OCI-LY7 (cell line): ENCODE measurements around the gene LRRC74A. TPM values are rescaled to one million over a fixed set of nuclear protein-coding genes. Genes with fewer than 3 reads are reported as not detected.

Experiments
- BruUV-seq: library from RNA; stranded (reverse); fragments of 400-500 nt; replicated peaks from 2 replicates; lab custom pipeline; 2021; lab: Mats Ljungman, UMichigan
- CTCF ChIA-PET: fragments of 300-600 bp; sonication (Branson Sonifier 250); formaldehyde crosslinking; loops from one replicate; lab custom pipeline; 2022; ENCODE audit warnings: antibody characterized with exemption; ENCODE audit not compliant: unreplicated experiment; lab: Charles Lee
- POLR2A ChIA-PET: fragments of 300-600 bp; sonication (Branson Sonifier 250); formaldehyde crosslinking; loops from one replicate; lab custom pipeline; 2022; ENCODE audit warnings: antibody characterized with exemption; lab: Charles Lee
- DNase-seq: peaks from one replicate; pipeline ENCODE4 v3.0.0-alpha.2; 2015; ENCODE audit warnings: low spot score
- H2AFZ ChIP-seq: fragments of 200-600 bp; sonication (generic), shearing (Covaris generic); 2 replicates; pipeline ENCODE4 v1.6.1; 2014; ENCODE audit warnings: mild to moderate bottlenecking, antibody characterized with exemption, low read length, moderate library complexity
- H3K27ac ChIP-seq: fragments of 200-600 bp; sonication (generic); 2 replicates; pipeline ENCODE4 v1.5.1; 2014; ENCODE audit warnings: mixed run types, low read depth, mild to moderate bottlenecking, moderate library complexity, low read length, inconsistent platforms; ENCODE audit not compliant: poor library complexity, severe bottlenecking
- H3K36me3 ChIP-seq: fragments of 200-600 bp; sonication (generic); 2 replicates; pipeline ENCODE4 v1.6.1; 2014; ENCODE audit warnings: mild to moderate bottlenecking, antibody characterized with exemption, low read length, moderate library complexity, mixed read lengths; ENCODE audit not compliant: insufficient read depth
- H3K4me1 ChIP-seq: fragments of 200-600 bp; sonication (generic); 2 replicates; pipeline ENCODE4 v1.5.1; 2014; ENCODE audit warnings: mild to moderate bottlenecking, low read length; ENCODE audit not compliant: insufficient read depth, poor library complexity, severe bottlenecking
- H3K4me2 ChIP-seq: fragments of 200-600 bp; sonication (generic); 2 replicates; pipeline ENCODE4 v1.6.1; 2014; ENCODE audit warnings: mild to moderate bottlenecking, low read length
- H3K4me3 ChIP-seq: fragments of 200-600 bp; sonication (generic); 2 replicates; pipeline ENCODE4 v1.5.1; 2014; ENCODE audit warnings: mild to moderate bottlenecking, low read depth, low read length; ENCODE audit not compliant: poor library complexity, severe bottlenecking
- H3K79me2 ChIP-seq: fragments of 200-600 bp; sonication (generic); 2 replicates; pipeline ENCODE4 v1.6.1; 2016; ENCODE audit warnings: low read depth, mild to moderate bottlenecking, low read length, moderate library complexity, mixed read lengths; ENCODE audit not compliant: insufficient read depth
- H3K9me2 ChIP-seq: fragments of 200-600 bp; sonication (generic); 2 replicates; pipeline ENCODE4 v1.6.1; 2016; ENCODE audit warnings: mild to moderate bottlenecking, low read length, mixed read lengths; ENCODE audit not compliant: insufficient read depth
- H3K9me3 ChIP-seq: fragments of 200-600 bp; sonication (generic); 2 replicates; pipeline ENCODE4 v1.6.1; 2014; ENCODE audit warnings: mild to moderate bottlenecking, mixed run types, low read length, mixed read lengths
- H4K20me1 ChIP-seq: fragments of 200-600 bp; sonication (generic); 2 replicates; pipeline ENCODE4 v1.6.1; 2014; ENCODE audit warnings: mild to moderate bottlenecking, antibody characterized with exemption, low read length, moderate library complexity, mixed read lengths; ENCODE audit not compliant: insufficient read depth
- EZH2phosphoT487 ChIP-seq: fragments of 200-600 bp; sonication (generic); IDR thresholded peaks from 2 replicates; pipeline ENCODE4 v1.6.1; 2018; ENCODE audit warnings: low read depth, borderline replicate concordance, mild to moderate bottlenecking, mixed run types, antibody characterized with exemption, low read length, moderate library complexity, mixed read lengths
- intact Hi-C: fragments of 100-400 bp; cut with micrococcal nuclease; formaldehyde crosslinking; loops from one replicate; pipeline ENCODE4 v1.10.0; 2022; ENCODE audit not compliant: unreplicated experiment
- total RNA-seq, 2 experiments: library from RNA; depleted of rRNA in 1 of 2; stranded (reverse); fragments of >200 nt in 1 of 2; shearing (Covaris generic) in 1 of 2; gene quantifications; 2 replicates each; pipeline ENCODE4 v1.2.3, GENCODE V29; 2014 to 2022
- TF ChIP-seq, protein P1 (sequence below): fragments of 200-600 bp; sonication (generic); conservative IDR thresholded peaks from 2 replicates; pipeline ENCODE4 v1.5.1; 2014; ENCODE audit warnings: mild to moderate bottlenecking, antibody characterized with exemption, low read length, moderate library complexity, mixed read lengths

The LRRC74A gene
- total RNA-seq, 2 experiments from 2014 or later: not detected

DNA sequence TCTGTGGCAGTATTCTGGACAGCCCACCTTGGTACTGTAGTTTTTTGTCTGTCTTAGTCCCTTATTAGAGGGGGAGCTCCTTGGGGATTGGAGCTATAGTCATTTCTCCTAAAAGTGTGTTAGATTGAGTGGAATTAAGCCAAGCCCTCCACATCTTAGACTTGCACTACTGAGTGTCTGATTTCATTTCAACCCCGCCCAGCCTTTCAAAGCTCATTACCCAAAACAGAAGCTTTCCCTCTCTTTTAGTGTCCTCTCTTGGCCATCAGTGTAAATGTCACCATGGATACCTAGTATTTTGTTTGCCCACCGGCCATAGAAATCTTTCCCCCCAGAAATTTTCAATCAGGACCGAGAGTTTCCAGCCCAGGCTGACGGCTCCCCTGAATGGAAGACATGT lies 74.5 kb downstream of the LRRC74A start:
- ChIA-PET POLR2A (no interaction called here), CTCF (no interaction called here)
- Histone ChIP-seq H3K9me3 (no peaks in the 10 kb centered on the region), H3K36me3 (no peaks in the 10 kb centered on the region), H3K4me2 (no peak overlapping the region), H2AFZ (no peak overlapping the region), H3K9me2 (no peaks in the 10 kb centered on the region), H3K27ac (no peak overlapping the region), H3K4me3 (no peak overlapping the region), H3K4me1 (peaks cover 18% of the 10 kb centered on the region), H3K79me2 (no peaks in the 10 kb centered on the region), H4K20me1 (no peaks in the 10 kb centered on the region)
- BruUV-seq: no TSS peak
- intact Hi-C loops: no loop called here
- TF ChIP-seq, protein P1, sequence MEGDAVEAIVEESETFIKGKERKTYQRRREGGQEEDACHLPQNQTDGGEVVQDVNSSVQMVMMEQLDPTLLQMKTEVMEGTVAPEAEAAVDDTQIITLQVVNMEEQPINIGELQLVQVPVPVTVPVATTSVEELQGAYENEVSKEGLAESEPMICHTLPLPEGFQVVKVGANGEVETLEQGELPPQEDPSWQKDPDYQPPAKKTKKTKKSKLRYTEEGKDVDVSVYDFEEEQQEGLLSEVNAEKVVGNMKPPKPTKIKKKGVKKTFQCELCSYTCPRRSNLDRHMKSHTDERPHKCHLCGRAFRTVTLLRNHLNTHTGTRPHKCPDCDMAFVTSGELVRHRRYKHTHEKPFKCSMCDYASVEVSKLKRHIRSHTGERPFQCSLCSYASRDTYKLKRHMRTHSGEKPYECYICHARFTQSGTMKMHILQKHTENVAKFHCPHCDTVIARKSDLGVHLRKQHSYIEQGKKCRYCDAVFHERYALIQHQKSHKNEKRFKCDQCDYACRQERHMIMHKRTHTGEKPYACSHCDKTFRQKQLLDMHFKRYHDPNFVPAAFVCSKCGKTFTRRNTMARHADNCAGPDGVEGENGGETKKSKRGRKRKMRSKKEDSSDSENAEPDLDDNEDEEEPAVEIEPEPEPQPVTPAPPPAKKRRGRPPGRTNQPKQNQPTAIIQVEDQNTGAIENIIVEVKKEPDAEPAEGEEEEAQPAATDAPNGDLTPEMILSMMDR: no peak
- no peak for TF ChIP-seq EZH2phosphoT487
- DNase-seq: no peak

DNA sequence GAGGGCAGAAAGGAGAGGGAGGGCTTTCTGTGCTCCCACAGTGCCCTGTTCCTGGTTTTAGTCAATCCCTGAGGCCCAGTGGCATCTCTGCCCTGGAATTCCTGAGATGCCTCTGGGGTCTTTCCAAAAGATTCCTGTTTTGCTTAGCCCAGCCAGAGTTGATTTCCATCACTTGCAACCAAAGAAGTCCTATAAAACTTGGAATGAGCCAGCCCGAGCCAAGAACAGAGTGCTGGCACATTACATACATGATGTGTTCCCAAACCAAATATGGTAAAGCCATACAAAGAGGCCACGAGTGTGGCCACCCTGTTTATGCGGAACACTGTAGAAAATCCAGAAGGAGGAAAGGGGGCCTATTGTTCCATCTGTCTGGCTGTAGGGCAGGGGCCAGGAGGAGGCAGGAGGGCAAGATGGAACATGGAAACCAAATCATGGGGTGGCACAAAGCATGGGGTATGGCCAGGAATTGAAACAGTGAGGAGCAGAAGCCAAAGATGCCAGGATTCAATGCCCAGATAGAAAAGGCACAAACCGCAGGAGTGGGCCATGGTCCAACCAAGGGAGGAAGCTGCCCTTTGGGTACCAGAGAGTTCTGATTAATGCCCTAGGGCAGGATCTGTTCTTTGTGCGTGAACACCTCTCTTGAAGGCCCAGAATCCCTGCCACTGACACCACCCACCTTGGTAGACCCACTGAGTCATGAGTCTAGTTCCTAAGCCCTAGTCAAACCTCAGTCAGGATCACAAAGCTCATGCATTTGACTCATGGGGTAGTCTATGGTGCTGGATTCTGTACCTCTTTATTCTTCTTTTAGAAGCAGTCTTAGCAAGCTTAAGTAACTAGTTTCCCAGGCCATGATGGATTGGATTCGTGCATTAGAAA lies 75.2 kb downstream of the LRRC74A start:
- no peaks in the 10 kb centered on the region for H4K20me1 ChIP-seq
- TF ChIP-seq, protein P1: no peak
- no peak for TF ChIP-seq EZH2phosphoT487
- H3K27ac ChIP-seq: no peak overlapping the region
- H3K9me3 ChIP-seq: no peaks in the 10 kb centered on the region
- DNase-seq: no peak
- BruUV-seq: no TSS peak
- no peaks in the 10 kb centered on the region for H3K36me3 ChIP-seq
- POLR2A ChIA-PET: no interaction called here
- H3K79me2 ChIP-seq: no peaks in the 10 kb centered on the region
- CTCF ChIA-PET: interaction anchor here (0.9 kb wide), 1 partner anchor 19 kb away, joined by 3 read pairs; no protein-coding TSS in a partner anchor
- intact Hi-C loops: no loop called here
- no peak overlapping the region for H3K4me3 ChIP-seq
- no peaks in the 10 kb centered on the region for H3K9me2 ChIP-seq
- H3K4me1 ChIP-seq: peaks cover 20% of the 10 kb centered on the region
- H3K4me2 ChIP-seq: no peak overlapping the region
- H2AFZ ChIP-seq: no peak overlapping the region

DNA sequence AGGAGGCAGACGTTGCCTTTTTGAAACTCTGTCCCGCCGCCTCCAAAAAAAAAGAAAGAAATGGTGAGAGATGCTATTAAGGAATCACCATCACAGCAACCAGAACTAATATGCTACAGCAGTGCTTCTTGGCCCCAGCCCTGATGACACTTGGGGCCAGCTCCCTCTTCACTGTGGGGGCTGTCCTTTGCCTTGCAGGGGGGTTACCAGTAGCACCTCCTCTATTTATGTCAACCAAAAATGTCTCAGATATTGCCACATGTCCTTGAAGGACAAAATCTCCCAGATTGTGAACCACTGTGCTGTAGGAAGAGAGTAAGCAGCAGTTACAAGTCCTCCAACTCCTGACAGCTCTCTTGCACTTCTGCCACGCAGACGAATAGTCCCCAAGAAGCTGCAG lies 76.4 kb downstream of the LRRC74A start:
- ChIA-PET CTCF (no interaction called here), POLR2A (interaction anchor here (0.7 kb wide), 1 partner anchor 687 kb away, joined by 3 read pairs; no protein-coding TSS in a partner anchor)
- Histone ChIP-seq H3K4me3 (no peak overlapping the region), H3K9me2 (no peaks in the 10 kb centered on the region), H3K36me3 (no peaks in the 10 kb centered on the region), H3K9me3 (no peaks in the 10 kb centered on the region), H2AFZ (no peak overlapping the region), H3K4me1 (peaks cover 20% of the 10 kb centered on the region), H3K27ac (no peak overlapping the region), H4K20me1 (no peaks in the 10 kb centered on the region), H3K79me2 (no peaks in the 10 kb centered on the region), H3K4me2 (no peak overlapping the region)
- TF ChIP-seq, protein P1: no peak
- no peak for TF ChIP-seq EZH2phosphoT487
- BruUV-seq: no TSS peak
- intact Hi-C loops: no loop called here
- DNase-seq: no peak
